ENCODE results near the gene REXO1. TPM values are rescaled to one million over a fixed set of nuclear protein-coding genes. Genes with fewer than 3 reads are reported as not detected.

The REXO1 gene
- total RNA-seq, 3 donors from 2014 or later (not counting 1 experiment from before 2014, with no cell fraction given) = 90.7 to 91.7 (median 91.5) TPM

GRCh38 chr19:1871140-1871597, 22.9 kb upstream of the REXO1 start:
- H3K4me1 ChIP-seq (ENCODE audit: control insufficient read depth, insufficient read depth, low read length) = peaks cover 37% of the 10 kb centered on the region
- no peak for TF ChIP-seq CTCF (IDR thresholded peaks at IDR 0.05)
- no peak overlapping the region for H3K27ac Mint-ChIP-seq
- H3K27me3 ChIP-seq (ENCODE audit: control insufficient read depth, insufficient read depth, low read length) = no peaks in the 10 kb centered on the region
- H3K4me3 Mint-ChIP-seq = no peak overlapping the region
- H3K4me3 ChIP-seq (ENCODE audit: low read length) = no peak overlapping the region
- peaks cover 27 to 47% of the 10 kb centered on the region in 2 donors for H3K4me1 Mint-ChIP-seq
- DNase-seq = no peak
- no peaks in the 10 kb centered on the region for H3K9me3 ChIP-seq (ENCODE audit: control insufficient read depth, insufficient read depth, low read length)
- ATAC-seq = no peak
- no peaks in the 10 kb centered on the region for H3K27me3 Mint-ChIP-seq (ENCODE audit: low read depth in 2 of 2)
- intact Hi-C loops (cut with micrococcal nuclease) = no loop called here
- H3K36me3 ChIP-seq (ENCODE audit: control insufficient read depth, insufficient read depth, low read length) = peaks cover 27% of the 10 kb centered on the region
- WGBS (ENCODE audit: insufficient coverage) = 95% methylated on average over 14 of the region's 15 CpGs
- no peaks in the 10 kb centered on the region for H3K9me3 Mint-ChIP-seq
- no peak overlapping the region for H3K27ac ChIP-seq (ENCODE audit: low read length)
- no peaks in the 10 kb centered on the region for H3K36me3 Mint-ChIP-seq

GRCh38 chr19:1868971-1869370, 20.7 kb upstream of the REXO1 start:
- Mint-ChIP-seq H3K27ac (no peak overlapping the region), H3K4me1 (peaks cover 8 to 33% of the 10 kb centered on the region in 2 donors), H3K9me3 (no peaks in the 10 kb centered on the region), H3K36me3 (no peaks in the 10 kb centered on the region), H3K27me3 (ENCODE audit: low read depth in 2 of 2) (no peaks in the 10 kb centered on the region), H3K4me3 (no peak overlapping the region)
- 93% methylated on average over 7 of the region's 7 CpGs for WGBS (ENCODE audit: insufficient coverage)
- Histone ChIP-seq H3K9me3 (ENCODE audit: control insufficient read depth, insufficient read depth, low read length) (no peaks in the 10 kb centered on the region), H3K27me3 (ENCODE audit: control insufficient read depth, insufficient read depth, low read length) (no peaks in the 10 kb centered on the region), H3K27ac (ENCODE audit: low read length) (no peak overlapping the region), H3K36me3 (ENCODE audit: control insufficient read depth, insufficient read depth, low read length) (peaks cover 26% of the 10 kb centered on the region), H3K4me1 (ENCODE audit: control insufficient read depth, insufficient read depth, low read length) (peaks cover 41% of the 10 kb centered on the region), H3K4me3 (ENCODE audit: low read length) (no peak overlapping the region)
- TF ChIP-seq CTCF (IDR thresholded peaks at IDR 0.05) = no peak
- ATAC-seq (no peak), DNase-seq (no peak)
- intact Hi-C loops (cut with micrococcal nuclease) = no loop called here

GRCh38 chr19:1867349-1867724, 19.1 kb upstream of the REXO1 start:
- Mint-ChIP-seq H3K36me3 (no peaks in the 10 kb centered on the region), H3K27ac (peak overlapping the region in 1 of 2 donors; percentile 48), H3K4me3 (no peak overlapping the region), H3K27me3 (ENCODE audit: low read depth in 2 of 2) (no peaks in the 10 kb centered on the region), H3K4me1 (peaks cover 8 to 29% of the 10 kb centered on the region in 2 donors), H3K9me3 (no peaks in the 10 kb centered on the region)
- Histone ChIP-seq H3K27ac (ENCODE audit: low read length) (no peak overlapping the region), H3K4me1 (ENCODE audit: control insufficient read depth, insufficient read depth, low read length) (peaks cover 27% of the 10 kb centered on the region), H3K4me3 (ENCODE audit: low read length) (no peak overlapping the region), H3K36me3 (ENCODE audit: control insufficient read depth, insufficient read depth, low read length) (peaks cover 9% of the 10 kb centered on the region), H3K27me3 (ENCODE audit: control insufficient read depth, insufficient read depth, low read length) (no peaks in the 10 kb centered on the region), H3K9me3 (ENCODE audit: control insufficient read depth, insufficient read depth, low read length) (no peaks in the 10 kb centered on the region)
- DNase-seq (no peak), ATAC-seq (no peak)
- WGBS (ENCODE audit: insufficient coverage) = 94% methylated on average over 9 of the region's 9 CpGs
- intact Hi-C loops (cut with micrococcal nuclease) = no loop called here
- TF ChIP-seq CTCF (IDR thresholded peaks at IDR 0.05) = no peak

GRCh38 chr19:1866693-1867348, 18.5 kb upstream of the REXO1 start:
- H3K4me1 Mint-ChIP-seq = peaks cover 14 to 34% of the 10 kb centered on the region in 2 donors
- H3K27me3 Mint-ChIP-seq (ENCODE audit: low read depth in 2 of 2) = no peaks in the 10 kb centered on the region
- H3K27ac Mint-ChIP-seq = peak overlapping the region in 1 of 2 donors; percentile 48
- no peak for ATAC-seq
- H3K9me3 Mint-ChIP-seq = no peaks in the 10 kb centered on the region
- no peaks in the 10 kb centered on the region for H3K9me3 ChIP-seq (ENCODE audit: control insufficient read depth, insufficient read depth, low read length)
- intact Hi-C loops (cut with micrococcal nuclease) = no loop called here
- no peak for TF ChIP-seq CTCF (IDR thresholded peaks at IDR 0.05)
- H3K27ac ChIP-seq (ENCODE audit: low read length) = no peak overlapping the region
- WGBS (ENCODE audit: insufficient coverage) = 93% methylated on average over 8 of the region's 8 CpGs
- H3K4me3 ChIP-seq (ENCODE audit: low read length) = no peak overlapping the region
- no peaks in the 10 kb centered on the region for H3K27me3 ChIP-seq (ENCODE audit: control insufficient read depth, insufficient read depth, low read length)
- DNase-seq = no peak
- H3K36me3 ChIP-seq (ENCODE audit: control insufficient read depth, insufficient read depth, low read length) = peaks cover 8% of the 10 kb centered on the region
- no peak overlapping the region for H3K4me3 Mint-ChIP-seq
- H3K4me1 ChIP-seq (ENCODE audit: control insufficient read depth, insufficient read depth, low read length) = peaks cover 27% of the 10 kb centered on the region
- no peaks in the 10 kb centered on the region for H3K36me3 Mint-ChIP-seq
